ENCODE measurements around the gene ZNF578. TPM values are rescaled to one million over a fixed set of nuclear protein-coding genes. Genes with fewer than 3 reads are reported as not detected.

ZNF578 gene
- 10 to 100 TPM; 18.0 to 23.1 TPM for total RNA-seq
- polyA plus RNA-seq (ENCODE audit: insufficient read depth, low read depth, low replicate concordance), result 12.2 TPM
- long read RNA-seq, donor 1, partial matches to known transcripts, result 0 of 1 reads
- long read RNA-seq, donor 1, other reads (novel, unspliced or antisense), result 0 of 1 reads
- long read RNA-seq, donor 2, partial matches to known transcripts, result 0 of 1 reads
- long read RNA-seq, donor 2, other reads (novel, unspliced or antisense), result 0 of 1 reads

GRCh38 chr19:52453324-52454094, at the start of gene ZNF578:
Gene ZNF578 (plus strand): TSS chr19:52453553. CDS start chr19:52501846, 48,293 bp downstream.
- Histone ChIP-seq H3K9me3 (no peaks in the 10 kb centered on the region), H3K36me3 (ENCODE audit: low read depth, missing control alignments) (no peaks in the 10 kb centered on the region), H3K4me3 (peak within 1 kb of the TSS; percentile 67 to 76), H3K27me3 (no peaks in the 10 kb centered on the region), H3K4me1 (peaks cover 5% of the 10 kb centered on the region), H3K27ac (peak within 1 kb of the TSS in 1 of 2 donors; percentile 34)
- no peak for TF ChIP-seq CTCF (IDR thresholded peaks at IDR 0.05)
- TF ChIP-seq POLR2A (IDR thresholded peaks at IDR 0.05), result no peak
- intact Hi-C loops (cut with DNase I; ENCODE audit: low total_unique reads), result no loop called here
- 1% methylated on average over 33 to 48 of the region's 48 CpGs for WGBS, 2 donors
- peak; percentile 94 for DNase-seq

- no peak overlapping the region for H3K4me3 ChIP-seq
- TF ChIP-seq CTCF (IDR thresholded peaks at IDR 0.05) (no peak), POLR2A (IDR thresholded peaks at IDR 0.05) (no peak)
- H3K9me3 ChIP-seq, result no peaks in the 10 kb centered on the region
- H3K27ac ChIP-seq, result no peak overlapping the region
- 96 to 100% methylated on average over 6 of the region's 6 CpGs for WGBS, 2 donors
- H3K36me3 ChIP-seq (ENCODE audit: low read depth, missing control alignments), result no peaks in the 10 kb centered on the region
- H3K27me3 ChIP-seq, result no peaks in the 10 kb centered on the region
- intact Hi-C loops (cut with DNase I; ENCODE audit: low total_unique reads), result no loop called here
- no peak for DNase-seq
- no peaks in the 10 kb centered on the region for H3K4me1 ChIP-seq
Observed at GRCh38 chr19:52410276-52410675, 43.1 kb upstream of the ZNF578 start.

GRCh38 chr19:52415711-52416110, 37.6 kb upstream of the ZNF578 start:
- no peak overlapping the region for H3K4me3 ChIP-seq
- H3K9me3 ChIP-seq, result no peaks in the 10 kb centered on the region
- DNase-seq, result no peak
- TF ChIP-seq POLR2A (IDR thresholded peaks at IDR 0.05) (no peak), CTCF (IDR thresholded peaks at IDR 0.05) (no peak)
- no peak overlapping the region for H3K27ac ChIP-seq
- no peaks in the 10 kb centered on the region for H3K27me3 ChIP-seq
- intact Hi-C loops (cut with DNase I; ENCODE audit: low total_unique reads), result no loop called here
- 95 to 97% methylated on average over 5 of the region's 5 CpGs for WGBS, 2 donors
- no peaks in the 10 kb centered on the region for H3K4me1 ChIP-seq
- H3K36me3 ChIP-seq (ENCODE audit: low read depth, missing control alignments), result no peaks in the 10 kb centered on the region

- Histone ChIP-seq H3K4me3 (peak within 1 kb of the TSS; percentile 24 to 48), H3K27ac (no peak within 1 kb of the TSS), H3K36me3 (ENCODE audit: low read depth, missing control alignments) (no peaks in the 10 kb centered on the region), H3K9me3 (no peaks in the 10 kb centered on the region), H3K4me1 (no peaks in the 10 kb centered on the region), H3K27me3 (no peaks in the 10 kb centered on the region)
- TF ChIP-seq POLR2A (IDR thresholded peaks at IDR 0.05) (no peak), CTCF (IDR thresholded peaks at IDR 0.05) (no peak)
- intact Hi-C loops (cut with DNase I; ENCODE audit: low total_unique reads), result no loop called here
- DNase-seq, result peak; percentile 77
- WGBS, 2 donors, result 40 to 54% methylated on average over 27 of the region's 27 CpGs
Observed at GRCh38 chr19:52428937-52429336, 24.4 kb upstream of the ZNF578 start, which contains the start of gene ZNF534. Gene ZNF534 (plus strand): TSS chr19:52429148. CDS start chr19:52431475, 2,327 bp downstream.
